ENCODE measurements around the gene IRX3.

Gene IRX3

GRCh38 chr16:54286366-54287130, at the start of gene IRX3:
TSS of gene IRX3 (minus strand) at chr16:54286787. CDS start at chr16:54286050, 737 bp downstream.
- no peak for DNase-seq (ENCODE audit: low read depth in 1 of 2, low spot score in 1 of 2)

GRCh38 chr16:54335230-54335629, 48.6 kb upstream of the IRX3 start:
- no peak for DNase-seq (ENCODE audit: low read depth in 1 of 2, low spot score in 1 of 2)

GRCh38 chr16:54334208-54334607, 47.6 kb upstream of the IRX3 start:
- no peak for DNase-seq (ENCODE audit: low read depth in 1 of 2, low spot score in 1 of 2)

- no peak for DNase-seq (ENCODE audit: low read depth in 1 of 2, low spot score in 1 of 2)
These were observed 44.8 kb upstream of the IRX3 start for GRCh38 chr16:54331241-54332002.

- no peak for DNase-seq (ENCODE audit: low read depth in 1 of 2, low spot score in 1 of 2)
These were observed 41.0 kb upstream of the IRX3 start for GRCh38 chr16:54327609-54328008.

- DNase-seq (ENCODE audit: low read depth in 1 of 2, low spot score in 1 of 2), result no peak
These were observed 39.7 kb upstream of the IRX3 start for GRCh38 chr16:54326266-54326662.

- DNase-seq (ENCODE audit: low read depth in 1 of 2, low spot score in 1 of 2), result no peak
These were observed 39.2 kb upstream of the IRX3 start for GRCh38 chr16:54325616-54326265.

GRCh38 chr16:54324716-54325115, 38.1 kb upstream of the IRX3 start:
- DNase-seq (ENCODE audit: low read depth in 1 of 2, low spot score in 1 of 2), result no peak

- no peak for DNase-seq (ENCODE audit: low read depth in 1 of 2, low spot score in 1 of 2)
These were observed 34.2 kb upstream of the IRX3 start for GRCh38 chr16:54320697-54321340.

- no peak for DNase-seq (ENCODE audit: low read depth in 1 of 2, low spot score in 1 of 2)
These were observed 32.4 kb upstream of the IRX3 start for GRCh38 chr16:54318941-54319340.

- DNase-seq (ENCODE audit: low read depth in 1 of 2, low spot score in 1 of 2), result no peak
These were observed 30.6 kb upstream of the IRX3 start for GRCh38 chr16:54317101-54317611.

- no peak for DNase-seq (ENCODE audit: low read depth in 1 of 2, low spot score in 1 of 2)
These were observed 29.7 kb upstream of the IRX3 start for GRCh38 chr16:54316095-54316889.

GRCh38 chr16:54313789-54314188, 27.2 kb upstream of the IRX3 start:
- DNase-seq (ENCODE audit: low read depth in 1 of 2, low spot score in 1 of 2), result no peak

GRCh38 chr16:54312502-54312991, 26.0 kb upstream of the IRX3 start:
- DNase-seq (ENCODE audit: low read depth in 1 of 2, low spot score in 1 of 2), result no peak

- DNase-seq (ENCODE audit: low read depth in 1 of 2, low spot score in 1 of 2), result no peak
These were observed 22.8 kb upstream of the IRX3 start for GRCh38 chr16:54309341-54309740.

- DNase-seq (ENCODE audit: low read depth in 1 of 2, low spot score in 1 of 2), result no peak
These were observed 18.5 kb upstream of the IRX3 start for GRCh38 chr16:54305080-54305479.

- DNase-seq (ENCODE audit: low read depth in 1 of 2, low spot score in 1 of 2), result no peak
These were observed 17.0 kb upstream of the IRX3 start for GRCh38 chr16:54303613-54304012.

GRCh38 chr16:54297154-54297553, 10.6 kb upstream of the IRX3 start:
- no peak for DNase-seq (ENCODE audit: low read depth in 1 of 2, low spot score in 1 of 2)

- DNase-seq (ENCODE audit: low read depth in 1 of 2, low spot score in 1 of 2), result no peak
These were observed 10.0 kb upstream of the IRX3 start for GRCh38 chr16:54296543-54296942.

Data from activated T-helper 1 cell treated with anti-CD3 and anti-CD28 coated beads, Interleukin-2, amount 50 U/mL, for 16 hours (primary cell).